ENCODE measurements around the gene SLC8A2. TPM values are rescaled to one million over a fixed set of nuclear protein-coding genes. Genes with fewer than 3 reads are reported as not detected.

The SLC8A2 gene
- total and polyA plus RNA-seq, 2 donors (not counting 1 experiment from before 2014, with no cell fraction given), result 0.07 TPM; not detected in 1

DNA sequence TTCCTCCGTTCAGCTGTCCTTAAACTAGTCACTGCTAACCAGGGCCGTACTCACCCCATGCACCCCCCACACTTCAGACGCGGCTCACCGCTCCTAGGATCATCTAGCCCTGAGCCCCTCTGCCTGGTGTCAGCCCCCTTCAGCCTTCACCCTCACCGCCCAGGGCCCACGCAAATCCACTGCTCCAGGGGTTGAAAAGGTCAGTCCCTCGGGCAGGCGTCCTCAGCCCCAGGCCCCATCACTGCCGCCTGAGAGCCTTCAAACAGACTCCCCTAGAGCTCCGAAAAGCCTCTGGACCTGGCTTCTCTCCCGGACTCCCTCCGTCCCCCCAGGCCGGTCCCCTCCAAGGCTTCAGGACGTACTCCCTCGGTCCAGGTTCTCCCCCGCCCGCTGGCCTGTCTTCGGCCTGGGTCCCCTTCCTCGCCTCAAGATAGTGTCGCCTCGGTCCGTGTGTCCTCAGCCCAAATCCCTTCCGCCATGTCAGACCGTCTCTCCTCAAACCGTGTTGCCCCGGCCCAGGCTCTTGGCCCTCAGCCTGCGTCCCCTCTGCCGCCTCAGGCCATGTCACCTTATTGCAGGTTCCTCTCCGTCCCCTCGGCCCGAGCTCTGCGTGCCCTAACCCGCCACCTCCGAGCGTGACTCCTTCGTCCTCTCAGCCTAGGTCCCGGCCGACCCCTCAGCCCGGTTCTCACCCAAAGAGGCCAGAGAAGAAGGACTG, 42.6 kb upstream of the SLC8A2 start:
- peak overlapping the region; percentile 97 for H3K4me3 Mint-ChIP-seq
- Histone ChIP-seq H3K9ac (ENCODE audit: low read length) (peak overlapping the region; percentile 99), H3K9me3 (ENCODE audit: control extremely low read depth in 1 of 3, control insufficient read depth in 2 of 3, insufficient read depth in 1 of 3, low read length in 2 of 3) (peaks cover 0 to 9% (median 0%) of the 10 kb centered on the region in 3 donors), H3K79me2 (ENCODE audit: control insufficient read depth, insufficient read depth, low read length) (peaks cover 55% of the 10 kb centered on the region), H3K4me1 (ENCODE audit: control insufficient read depth in 2 of 2, insufficient read depth in 2 of 2, low read length in 2 of 2) (peaks cover 51 to 59% of the 10 kb centered on the region in 2 donors), H3K36me3 (replicated peaks in 1 of 2; ENCODE audit: control extremely low read depth in 1 of 2, control insufficient read depth in 1 of 2, extremely low read depth in 1 of 2, insufficient read depth in 2 of 2, low read length in 1 of 2) (peaks cover 0 to 12% of the 10 kb centered on the region in 2 experiments), H3K27ac (ENCODE audit: low read length in 2 of 2) (peak overlapping the region; percentile 96 to 99), H3K4me2 (replicated peaks; ENCODE audit: low read depth, low read length, poor library complexity, severe bottlenecking) (peak overlapping the region; percentile 94), H4K20me1 (ENCODE audit: control insufficient read depth, insufficient read depth, low read length, poor library complexity, severe bottlenecking) (peaks cover 54% of the 10 kb centered on the region), H3K4me3 (ENCODE audit: control extremely low read depth in 1 of 5, extremely low read depth in 1 of 5, insufficient read depth in 1 of 5, low read depth in 2 of 5, low read length in 4 of 5) (peak overlapping the region; percentile 72 to 100 (median 83)), H3K27me3 (replicated peaks in 1 of 4; ENCODE audit: control extremely low read depth in 1 of 4, control insufficient read depth in 3 of 4, insufficient read depth in 4 of 4, low read length in 3 of 4) (no peaks in the 10 kb centered on the region), H2AFZ (ENCODE audit: insufficient read depth, low read depth, low read length, poor library complexity, severe bottlenecking) (peak overlapping the region; percentile 62)
- intact Hi-C loops (cut with micrococcal nuclease), result loop anchor here (2.0 to 10.0 kb wide), 2 partner anchors 240 to 660 kb away; partner anchors contain the start of genes AP2S1 and INAFM1
- no peaks in the 10 kb centered on the region for H3K27me3 Mint-ChIP-seq
- WGBS (ENCODE audit: insufficient coverage), result 7% methylated on average over 40 of the region's 40 CpGs
- no peak for TF ChIP-seq EZH2 (IDR thresholded peaks at IDR 0.05; ENCODE audit: borderline replicate concordance, insufficient read depth, low read depth, low read length, poor library complexity, severe bottlenecking)
- TF ChIP-seq, protein P1, sequence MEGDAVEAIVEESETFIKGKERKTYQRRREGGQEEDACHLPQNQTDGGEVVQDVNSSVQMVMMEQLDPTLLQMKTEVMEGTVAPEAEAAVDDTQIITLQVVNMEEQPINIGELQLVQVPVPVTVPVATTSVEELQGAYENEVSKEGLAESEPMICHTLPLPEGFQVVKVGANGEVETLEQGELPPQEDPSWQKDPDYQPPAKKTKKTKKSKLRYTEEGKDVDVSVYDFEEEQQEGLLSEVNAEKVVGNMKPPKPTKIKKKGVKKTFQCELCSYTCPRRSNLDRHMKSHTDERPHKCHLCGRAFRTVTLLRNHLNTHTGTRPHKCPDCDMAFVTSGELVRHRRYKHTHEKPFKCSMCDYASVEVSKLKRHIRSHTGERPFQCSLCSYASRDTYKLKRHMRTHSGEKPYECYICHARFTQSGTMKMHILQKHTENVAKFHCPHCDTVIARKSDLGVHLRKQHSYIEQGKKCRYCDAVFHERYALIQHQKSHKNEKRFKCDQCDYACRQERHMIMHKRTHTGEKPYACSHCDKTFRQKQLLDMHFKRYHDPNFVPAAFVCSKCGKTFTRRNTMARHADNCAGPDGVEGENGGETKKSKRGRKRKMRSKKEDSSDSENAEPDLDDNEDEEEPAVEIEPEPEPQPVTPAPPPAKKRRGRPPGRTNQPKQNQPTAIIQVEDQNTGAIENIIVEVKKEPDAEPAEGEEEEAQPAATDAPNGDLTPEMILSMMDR (IDR thresholded peaks at IDR 0.05), result no peak
- H3K4me1 Mint-ChIP-seq, result peaks cover 78% of the 10 kb centered on the region
- no peak for ATAC-seq (ENCODE audit: low read depth)
- DNase-seq, result no peak
- POLR2A ChIA-PET, result interaction anchor here (2.3 kb wide), 1 partner anchor 31 kb away, joined by 14 read pairs; the partner anchor contains the start of gene KPTN
- CTCF ChIA-PET, result interaction anchor here (3.7 kb wide), 1 partner anchor 30 kb away, joined by 22 read pairs; the partner anchor contains the start of gene KPTN
- H3K9me3 Mint-ChIP-seq (ENCODE audit: insufficient read depth), result no peaks in the 10 kb centered on the region
- H3K27ac Mint-ChIP-seq, result peak overlapping the region; percentile 97

DNA sequence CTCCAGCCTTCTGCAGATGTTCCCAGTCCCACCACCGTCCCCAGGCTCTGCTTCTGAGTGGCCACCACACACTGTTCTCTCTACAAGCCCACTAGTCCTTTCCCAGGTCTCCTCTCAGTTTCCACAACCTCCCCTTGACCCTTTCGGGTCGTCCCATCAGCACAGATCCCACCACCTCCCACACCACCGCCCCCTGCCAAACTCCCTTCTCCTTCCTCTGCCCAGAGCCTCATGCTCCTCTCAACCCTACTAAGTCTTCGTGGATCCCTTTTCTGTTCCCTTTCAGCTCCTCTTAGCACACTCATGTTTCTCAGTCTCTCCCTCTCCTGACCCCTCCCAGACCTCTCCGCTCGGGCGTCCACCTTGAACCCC, 41.2 kb upstream of the SLC8A2 start:
- TF ChIP-seq EZH2 (IDR thresholded peaks at IDR 0.05; ENCODE audit: borderline replicate concordance, insufficient read depth, low read depth, low read length, poor library complexity, severe bottlenecking), result no peak
- TF ChIP-seq, protein P1 (IDR thresholded peaks at IDR 0.05), result no peak
- Mint-ChIP-seq H3K4me1 (peaks cover 68% of the 10 kb centered on the region), H3K9me3 (ENCODE audit: insufficient read depth) (no peaks in the 10 kb centered on the region), H3K27me3 (no peaks in the 10 kb centered on the region), H3K27ac (peak overlapping the region; percentile 4), H3K4me3 (peak overlapping the region; percentile 97)
- Histone ChIP-seq H3K4me2 (replicated peaks; ENCODE audit: low read depth, low read length, poor library complexity, severe bottlenecking) (peak overlapping the region; percentile 94), H3K4me3 (ENCODE audit: control extremely low read depth in 1 of 5, extremely low read depth in 1 of 5, insufficient read depth in 1 of 5, low read depth in 2 of 5, low read length in 4 of 5) (no peak overlapping the region), H3K79me2 (ENCODE audit: control insufficient read depth, insufficient read depth, low read length) (peaks cover 67% of the 10 kb centered on the region), H3K9ac (ENCODE audit: low read length) (no peak overlapping the region), H2AFZ (ENCODE audit: insufficient read depth, low read depth, low read length, poor library complexity, severe bottlenecking) (no peak overlapping the region), H3K36me3 (replicated peaks in 1 of 2; ENCODE audit: control extremely low read depth in 1 of 2, control insufficient read depth in 1 of 2, extremely low read depth in 1 of 2, insufficient read depth in 2 of 2, low read length in 1 of 2) (peaks cover 0 to 12% of the 10 kb centered on the region in 2 experiments), H3K9me3 (ENCODE audit: control extremely low read depth in 1 of 3, control insufficient read depth in 2 of 3, insufficient read depth in 1 of 3, low read length in 2 of 3) (peaks cover 0 to 9% (median 0%) of the 10 kb centered on the region in 3 donors), H4K20me1 (ENCODE audit: control insufficient read depth, insufficient read depth, low read length, poor library complexity, severe bottlenecking) (peaks cover 68% of the 10 kb centered on the region), H3K4me1 (ENCODE audit: control insufficient read depth in 2 of 2, insufficient read depth in 2 of 2, low read length in 2 of 2) (peaks cover 37 to 45% of the 10 kb centered on the region in 2 donors), H3K27ac (ENCODE audit: low read length in 2 of 2) (no peak overlapping the region), H3K27me3 (replicated peaks in 1 of 4; ENCODE audit: control extremely low read depth in 1 of 4, control insufficient read depth in 3 of 4, insufficient read depth in 4 of 4, low read length in 3 of 4) (no peaks in the 10 kb centered on the region)
- 89% methylated on average over 8 of the region's 8 CpGs for WGBS (ENCODE audit: insufficient coverage)
- ATAC-seq (ENCODE audit: low read depth) (no peak), DNase-seq (no peak)
- CTCF ChIA-PET, result interaction anchor here (0.7 to 1.5 kb wide), 3 partner anchors 29 to 98 kb away, joined by 3 to 5 read pairs (median 4); partner anchors contain the start of gene KPTN
- POLR2A ChIA-PET, result interaction anchor here (0.5 kb wide), 1 partner anchor 393 kb away, joined by 3 read pairs; no protein-coding TSS in a partner anchor
- intact Hi-C loops (cut with micrococcal nuclease), result loop anchor here (10.0 kb wide), 1 partner anchor 658 kb away; the partner anchor contains the start of gene AP2S1
